Right lobe of liver (tissue), 4 donors: Measurements from ENCODE around the gene SUFU.

Experiments used
- POLR2A ChIP-seq: fragments of 450-650 bp; IDR thresholded peaks from one replicate; pipeline ENCODE4 v1.6.1; 2017; ENCODE audit warnings: antibody characterized with exemption, mild to moderate bottlenecking
- TF ChIP-seq, protein P1 (sequence below), 4 donors: fragments of 200-600 bp in 3 of 4; fragments of 450-650 bp in 1 of 4; IDR thresholded peaks; one replicate each; pipeline versions ENCODE4 v1.5.1 to v1.8.0; 2016 to 2022; ENCODE audit warnings: antibody characterized with exemption in 4 of 4, mild to moderate bottlenecking in 2 of 4
- donor health status: DM: no; HTN: no; CAD: no.
- donor health status: DM: no; HTN: no; CAD: no.
- donor health status: DM: no; HTN: yes; CAD: no.

- TF ChIP-seq POLR2A = no peak
- TF ChIP-seq, protein P1, sequence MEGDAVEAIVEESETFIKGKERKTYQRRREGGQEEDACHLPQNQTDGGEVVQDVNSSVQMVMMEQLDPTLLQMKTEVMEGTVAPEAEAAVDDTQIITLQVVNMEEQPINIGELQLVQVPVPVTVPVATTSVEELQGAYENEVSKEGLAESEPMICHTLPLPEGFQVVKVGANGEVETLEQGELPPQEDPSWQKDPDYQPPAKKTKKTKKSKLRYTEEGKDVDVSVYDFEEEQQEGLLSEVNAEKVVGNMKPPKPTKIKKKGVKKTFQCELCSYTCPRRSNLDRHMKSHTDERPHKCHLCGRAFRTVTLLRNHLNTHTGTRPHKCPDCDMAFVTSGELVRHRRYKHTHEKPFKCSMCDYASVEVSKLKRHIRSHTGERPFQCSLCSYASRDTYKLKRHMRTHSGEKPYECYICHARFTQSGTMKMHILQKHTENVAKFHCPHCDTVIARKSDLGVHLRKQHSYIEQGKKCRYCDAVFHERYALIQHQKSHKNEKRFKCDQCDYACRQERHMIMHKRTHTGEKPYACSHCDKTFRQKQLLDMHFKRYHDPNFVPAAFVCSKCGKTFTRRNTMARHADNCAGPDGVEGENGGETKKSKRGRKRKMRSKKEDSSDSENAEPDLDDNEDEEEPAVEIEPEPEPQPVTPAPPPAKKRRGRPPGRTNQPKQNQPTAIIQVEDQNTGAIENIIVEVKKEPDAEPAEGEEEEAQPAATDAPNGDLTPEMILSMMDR (IDR thresholded peaks at IDR 0.05) = no peak
Observed at GRCh38 chr10:102538811-102539210, 35.0 kb downstream of the SUFU start.
